ENCODE data around the gene SRXN1.
"Not testable (repeated sequence)": the region's sequence is repeated elsewhere in the genome, so short reads cannot be mapped to it uniquely, and the experiment has no call there.

The SRXN1 gene

DNA sequence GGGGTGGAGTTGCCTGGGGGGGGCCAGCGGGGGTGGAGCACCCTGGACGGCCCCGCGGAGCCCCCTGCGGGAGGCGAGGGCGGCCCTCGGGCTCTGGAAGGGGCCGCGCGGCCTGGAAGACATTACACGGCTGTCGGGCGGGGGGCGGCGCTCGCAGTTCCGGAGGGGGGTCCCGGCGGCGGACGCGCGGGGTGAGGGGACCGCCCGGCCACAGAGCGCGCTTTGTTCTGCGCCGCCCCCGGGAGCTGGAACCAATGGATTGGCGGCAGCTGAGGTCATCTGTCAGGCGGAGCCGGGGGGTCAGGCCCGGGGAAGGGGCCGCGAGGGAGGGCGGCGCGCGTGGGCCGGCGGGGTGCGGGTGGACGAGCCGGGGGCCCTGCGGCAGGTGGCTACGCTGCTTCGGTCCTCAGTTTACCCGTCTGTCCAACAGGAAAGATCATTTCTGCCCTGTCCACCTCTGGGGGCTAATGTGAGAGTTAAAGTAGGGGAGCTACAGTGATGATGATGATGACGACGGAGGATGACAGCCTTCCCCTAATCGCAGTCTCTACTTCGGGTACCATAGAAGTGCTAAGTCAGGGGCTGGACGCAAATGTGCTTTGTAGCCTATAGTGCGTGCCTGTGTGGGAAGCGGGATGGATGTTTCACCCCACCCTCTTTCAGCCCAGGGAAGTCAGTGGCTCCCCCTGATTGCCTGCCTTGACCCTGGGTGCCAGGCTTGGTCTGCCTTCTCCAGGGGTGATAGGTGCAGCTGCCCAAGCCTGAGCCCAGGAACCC lies 10.4 kb downstream of the SRXN1 start:
- Histone ChIP-seq H3K4me3 (peak overlapping the region in 1 of 2 donors; percentile 33), H3K4me1 (peaks cover 0 to 12% (median 8%) of the 10 kb centered on the region in 4 donors), H3K27ac (no peak overlapping the region), H3K36me3 (peaks cover 4 to 9% (median 5%) of the 10 kb centered on the region in 3 donors), H3K27me3 (peaks cover 0 to 28% of the 10 kb centered on the region in 2 donors), H3K9me3 (no peaks in the 10 kb centered on the region)
- no peak for DNase-seq
- intact Hi-C loops (cut with DNase I; ENCODE audit: low total_unique reads): loop anchor here (5.0 to 10.0 kb wide), 2 partner anchors 80 to 288 kb away; no protein-coding TSS in a partner anchor
- TF ChIP-seq, protein P1, sequence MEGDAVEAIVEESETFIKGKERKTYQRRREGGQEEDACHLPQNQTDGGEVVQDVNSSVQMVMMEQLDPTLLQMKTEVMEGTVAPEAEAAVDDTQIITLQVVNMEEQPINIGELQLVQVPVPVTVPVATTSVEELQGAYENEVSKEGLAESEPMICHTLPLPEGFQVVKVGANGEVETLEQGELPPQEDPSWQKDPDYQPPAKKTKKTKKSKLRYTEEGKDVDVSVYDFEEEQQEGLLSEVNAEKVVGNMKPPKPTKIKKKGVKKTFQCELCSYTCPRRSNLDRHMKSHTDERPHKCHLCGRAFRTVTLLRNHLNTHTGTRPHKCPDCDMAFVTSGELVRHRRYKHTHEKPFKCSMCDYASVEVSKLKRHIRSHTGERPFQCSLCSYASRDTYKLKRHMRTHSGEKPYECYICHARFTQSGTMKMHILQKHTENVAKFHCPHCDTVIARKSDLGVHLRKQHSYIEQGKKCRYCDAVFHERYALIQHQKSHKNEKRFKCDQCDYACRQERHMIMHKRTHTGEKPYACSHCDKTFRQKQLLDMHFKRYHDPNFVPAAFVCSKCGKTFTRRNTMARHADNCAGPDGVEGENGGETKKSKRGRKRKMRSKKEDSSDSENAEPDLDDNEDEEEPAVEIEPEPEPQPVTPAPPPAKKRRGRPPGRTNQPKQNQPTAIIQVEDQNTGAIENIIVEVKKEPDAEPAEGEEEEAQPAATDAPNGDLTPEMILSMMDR (IDR thresholded peaks at IDR 0.05): no peak

DNA sequence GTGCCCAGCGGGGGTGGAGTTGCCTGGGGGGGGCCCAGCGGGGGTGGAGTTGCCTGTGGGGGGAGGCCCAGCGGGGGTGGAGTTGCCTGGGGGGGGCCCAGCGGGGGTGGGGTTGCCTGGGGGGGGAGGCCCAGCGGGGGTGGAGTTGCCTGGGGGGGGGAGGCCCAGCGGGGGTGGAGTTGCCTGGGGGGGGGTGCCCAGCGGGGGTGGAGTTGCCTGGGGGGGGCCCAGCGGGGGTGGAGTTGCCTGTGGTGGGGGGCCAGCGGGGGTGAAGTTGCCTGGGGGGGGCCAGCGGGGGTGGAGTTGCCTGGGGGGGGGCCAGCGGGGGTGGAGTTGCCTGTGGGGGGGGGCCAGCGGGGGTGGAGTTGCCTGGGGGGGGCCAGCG lies 11.0 kb downstream of the SRXN1 start:
- H3K4me3 ChIP-seq: peak overlapping the region in 1 of 2 donors; percentile 33
- intact Hi-C loops (cut with DNase I; ENCODE audit: low total_unique reads): loop anchor here (5.0 to 10.0 kb wide), 2 partner anchors 80 to 287 kb away; no protein-coding TSS in a partner anchor

DNA sequence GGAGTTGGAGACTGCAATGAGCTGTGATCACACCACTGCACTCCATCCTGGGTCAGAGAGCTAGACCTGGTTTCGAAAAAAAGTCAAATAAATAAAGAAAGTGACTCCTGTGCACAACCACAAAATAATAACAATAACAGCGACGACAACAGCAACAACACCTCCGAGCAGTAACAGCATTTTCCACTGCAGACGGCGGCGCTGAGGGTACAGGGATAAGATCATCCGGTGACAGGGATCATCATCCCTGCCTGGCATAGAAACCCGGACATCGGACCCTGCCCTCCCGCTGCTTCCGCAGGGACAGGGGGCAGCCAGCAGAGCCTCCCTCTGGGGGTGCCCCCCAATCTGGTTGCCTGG lies 11.5 kb downstream of the SRXN1 start:
- peaks cover 0 to 28% of the 10 kb centered on the region in 2 donors for H3K27me3 ChIP-seq
- H3K27ac ChIP-seq: no peak overlapping the region
- no peak for DNase-seq
- no peaks in the 10 kb centered on the region for H3K9me3 ChIP-seq
- no peaks in the 10 kb centered on the region for H3K36me3 ChIP-seq
- intact Hi-C loops (cut with DNase I; ENCODE audit: low total_unique reads): loop anchor here (5.0 to 10.0 kb wide), 2 partner anchors 79 to 287 kb away; no protein-coding TSS in a partner anchor
- H3K4me3 ChIP-seq: no peak overlapping the region
- H3K4me1 ChIP-seq: peaks cover 0 to 12% (median 8%) of the 10 kb centered on the region in 4 donors
- TF ChIP-seq, protein P1 (IDR thresholded peaks at IDR 0.05): no peak

More for the DNA sequence above, 11.0 kb downstream of the SRXN1 start:
- not testable (repeated sequence) for H3K36me3 ChIP-seq, H3K9me3 ChIP-seq, DNase-seq, H3K27ac ChIP-seq
- Histone ChIP-seq H3K27me3 (peaks cover 0 to 28% of the 10 kb centered on the region in 2 donors), H3K4me1 (peaks cover 0 to 12% (median 8%) of the 10 kb centered on the region in 4 donors)

DNA sequence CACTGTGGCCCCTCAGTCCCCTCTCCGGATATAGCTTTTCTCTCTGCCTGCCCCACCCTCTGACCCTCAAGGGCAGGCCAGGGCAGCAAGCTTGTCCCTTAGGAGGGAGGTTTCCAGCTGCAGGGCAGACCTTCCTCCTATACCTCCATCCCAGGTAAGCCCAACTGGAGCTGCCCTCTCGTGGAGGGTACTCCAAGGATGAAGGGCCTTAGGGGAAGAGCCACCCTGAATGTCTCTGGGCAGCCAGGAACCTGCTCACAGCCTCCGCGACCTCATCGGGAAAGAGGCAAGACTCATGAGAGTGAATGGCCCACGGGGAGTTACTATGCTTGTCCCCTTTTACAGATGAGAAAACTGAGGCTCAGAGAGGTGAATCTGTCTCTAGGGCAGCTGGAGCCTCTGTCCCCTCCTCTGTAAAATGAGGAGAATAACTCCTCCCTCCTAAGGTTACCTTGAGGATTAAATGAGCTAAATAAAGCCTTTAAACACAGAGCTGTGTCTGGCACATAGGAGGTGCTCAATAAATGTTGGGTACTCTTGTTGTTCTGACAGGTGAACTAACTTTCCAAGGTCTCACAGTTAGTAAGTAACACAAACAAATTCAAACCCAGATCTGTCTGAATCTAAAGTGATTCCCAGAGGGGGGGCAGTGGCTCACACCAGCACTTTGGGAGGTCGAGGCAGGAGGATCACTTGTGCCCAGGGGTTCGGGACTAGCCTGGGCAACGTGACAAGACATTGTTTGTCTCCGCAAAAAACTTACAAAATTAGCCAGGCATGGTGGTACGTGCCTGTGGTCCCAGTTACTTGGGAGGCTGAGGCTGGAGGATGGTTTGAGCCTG lies 12.1 kb downstream of the SRXN1 start:
- no peak overlapping the region for H3K27ac ChIP-seq
- intact Hi-C loops (cut with DNase I; ENCODE audit: low total_unique reads): loop anchor here (5.0 to 10.0 kb wide), 2 partner anchors 79 to 286 kb away; no protein-coding TSS in a partner anchor
- H3K4me1 ChIP-seq: peaks cover 0 to 12% (median 8%) of the 10 kb centered on the region in 4 donors
- peaks cover 0 to 29% of the 10 kb centered on the region in 2 donors for H3K27me3 ChIP-seq
- TF ChIP-seq, protein P1 (IDR thresholded peaks at IDR 0.05): no peak
- no peaks in the 10 kb centered on the region for H3K9me3 ChIP-seq
- H3K36me3 ChIP-seq: no peaks in the 10 kb centered on the region
- no peak overlapping the region for H3K4me3 ChIP-seq
- no peak for DNase-seq

DNA sequence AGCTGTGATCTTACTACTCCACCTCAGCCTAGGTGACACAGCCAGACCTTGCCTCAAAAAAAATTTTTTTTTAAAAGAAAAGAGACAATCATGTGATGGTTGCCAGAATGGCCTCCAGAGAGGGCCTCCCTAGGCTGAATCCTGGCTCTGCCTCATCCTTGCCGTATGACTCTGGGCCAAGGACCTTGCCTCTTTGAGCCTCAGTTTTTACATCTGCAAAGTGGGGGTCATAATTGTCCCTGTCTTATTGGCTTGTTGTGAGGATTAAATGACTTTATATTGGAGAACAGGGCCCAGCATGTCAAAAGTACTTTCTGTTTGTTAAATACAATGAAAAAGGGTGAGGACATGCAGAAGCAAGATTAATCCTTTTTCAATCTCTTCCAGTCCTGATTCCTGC lies 14.4 kb downstream of the SRXN1 start:
- H3K27ac ChIP-seq: no peak overlapping the region
- H3K27me3 ChIP-seq: peaks cover 0 to 51% of the 10 kb centered on the region in 2 donors
- no peak for DNase-seq
- TF ChIP-seq, protein P1 (IDR thresholded peaks at IDR 0.05): no peak
- no peaks in the 10 kb centered on the region for H3K9me3 ChIP-seq
- no peaks in the 10 kb centered on the region for H3K36me3 ChIP-seq
- intact Hi-C loops (cut with DNase I; ENCODE audit: low total_unique reads): no loop called here
- H3K4me1 ChIP-seq: peaks cover 0 to 8% (median 5%) of the 10 kb centered on the region in 4 donors
- H3K4me3 ChIP-seq: no peak overlapping the region

Measured in tibial artery (tissue), 4 donors.